ENCODE results near the gene TEX101.
"Not testable (repeated sequence)": the region's sequence is repeated elsewhere in the genome, so short reads cannot be mapped to it uniquely, and the experiment has no call there.

Gene TEX101, protein sequence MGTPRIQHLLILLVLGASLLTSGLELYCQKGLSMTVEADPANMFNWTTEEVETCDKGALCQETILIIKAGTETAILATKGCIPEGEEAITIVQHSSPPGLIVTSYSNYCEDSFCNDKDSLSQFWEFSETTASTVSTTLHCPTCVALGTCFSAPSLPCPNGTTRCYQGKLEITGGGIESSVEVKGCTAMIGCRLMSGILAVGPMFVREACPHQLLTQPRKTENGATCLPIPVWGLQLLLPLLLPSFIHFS

DNA sequence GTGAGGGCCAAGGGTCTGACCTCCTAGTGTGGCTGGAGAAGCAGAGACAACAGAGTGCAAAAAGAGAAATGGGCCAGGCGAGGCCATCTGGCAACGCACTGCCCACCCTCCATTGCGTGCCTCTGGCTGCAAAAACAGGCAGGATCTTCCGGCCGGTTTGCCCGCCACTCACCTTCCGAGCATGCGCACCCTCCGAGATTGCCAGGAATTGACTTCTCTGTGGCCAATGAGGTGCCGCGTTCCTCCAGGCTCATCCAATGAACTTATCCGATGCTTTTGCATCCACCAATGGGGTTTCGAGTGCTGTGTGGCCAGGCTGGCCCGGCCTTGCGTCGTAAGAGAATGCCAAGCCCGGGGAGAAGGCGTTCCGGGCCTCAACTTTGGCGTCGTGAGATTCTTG, at the start of gene TEX101:
Gene TEX101, plus strand, starts transcription at position 337 of the 400 bp plus-strand sequence. CDS start 1,030 bp downstream, outside the sequence.
- ChIA-PET CTCF (no interaction called here), POLR2A (no interaction called here)
- TF ChIP-seq, protein P1, sequence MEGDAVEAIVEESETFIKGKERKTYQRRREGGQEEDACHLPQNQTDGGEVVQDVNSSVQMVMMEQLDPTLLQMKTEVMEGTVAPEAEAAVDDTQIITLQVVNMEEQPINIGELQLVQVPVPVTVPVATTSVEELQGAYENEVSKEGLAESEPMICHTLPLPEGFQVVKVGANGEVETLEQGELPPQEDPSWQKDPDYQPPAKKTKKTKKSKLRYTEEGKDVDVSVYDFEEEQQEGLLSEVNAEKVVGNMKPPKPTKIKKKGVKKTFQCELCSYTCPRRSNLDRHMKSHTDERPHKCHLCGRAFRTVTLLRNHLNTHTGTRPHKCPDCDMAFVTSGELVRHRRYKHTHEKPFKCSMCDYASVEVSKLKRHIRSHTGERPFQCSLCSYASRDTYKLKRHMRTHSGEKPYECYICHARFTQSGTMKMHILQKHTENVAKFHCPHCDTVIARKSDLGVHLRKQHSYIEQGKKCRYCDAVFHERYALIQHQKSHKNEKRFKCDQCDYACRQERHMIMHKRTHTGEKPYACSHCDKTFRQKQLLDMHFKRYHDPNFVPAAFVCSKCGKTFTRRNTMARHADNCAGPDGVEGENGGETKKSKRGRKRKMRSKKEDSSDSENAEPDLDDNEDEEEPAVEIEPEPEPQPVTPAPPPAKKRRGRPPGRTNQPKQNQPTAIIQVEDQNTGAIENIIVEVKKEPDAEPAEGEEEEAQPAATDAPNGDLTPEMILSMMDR (IDR thresholded peaks at IDR 0.05; ENCODE audit: insufficient read depth, low read length, missing control alignments): no peak
- H3K4me3 ChIP-seq (ENCODE audit: low read depth, low read length): no peak within 1 kb of the TSS
- no peak for DNase-seq (ENCODE audit: low read depth, low spot score)

DNA sequence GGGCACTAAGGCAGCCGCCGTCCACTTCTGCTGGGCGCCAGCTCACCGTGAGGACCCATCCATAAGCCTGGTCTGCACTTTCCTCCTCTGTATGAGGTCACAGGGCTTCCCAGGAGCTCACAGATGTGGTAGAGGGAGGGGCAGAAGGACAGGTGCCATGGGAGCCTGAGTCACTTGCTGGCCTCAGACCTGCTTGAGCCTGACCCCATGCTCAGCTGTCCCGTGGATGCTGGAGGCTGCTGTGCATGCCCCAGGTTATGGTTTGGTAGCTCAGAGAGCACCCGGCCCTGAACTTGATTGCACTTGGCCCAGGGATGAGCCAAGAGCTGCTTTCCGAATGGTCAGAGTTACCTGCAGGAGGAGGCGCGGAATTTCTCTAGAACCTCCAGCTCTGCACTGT, 49.0 kb upstream of the TEX101 start:
- CTCF ChIA-PET; DNase-seq (ENCODE audit: low read depth, low spot score): not testable (repeated sequence)

DNA sequence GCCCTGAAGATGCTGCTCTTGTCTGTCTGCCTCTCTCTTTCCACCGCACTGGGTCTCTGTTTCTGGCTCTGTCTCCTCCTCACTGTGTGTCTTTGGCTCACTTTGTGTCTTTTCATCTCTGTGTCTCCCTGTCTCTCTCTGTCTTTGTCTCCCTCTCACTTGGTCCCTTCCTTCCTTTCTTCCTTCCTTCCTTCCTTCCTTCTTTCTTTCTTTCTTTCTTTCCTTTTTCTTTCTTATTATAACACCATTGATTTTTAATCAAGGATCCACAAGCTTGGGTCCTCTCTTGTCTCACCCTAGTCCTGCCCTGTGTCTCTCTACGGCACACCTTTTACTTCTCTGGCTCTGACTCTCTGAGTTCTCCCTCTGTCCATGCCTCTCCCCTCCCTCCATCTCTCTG, 46.9 kb upstream of the TEX101 start:
- CTCF ChIA-PET: no interaction called here
- POLR2A ChIA-PET: no interaction called here
- TF ChIP-seq, protein P1 (IDR thresholded peaks at IDR 0.05; ENCODE audit: insufficient read depth, low read length, missing control alignments): no peak
- no peak overlapping the region for H3K4me3 ChIP-seq (ENCODE audit: low read depth, low read length)
- no peak for DNase-seq (ENCODE audit: low read depth, low spot score)

More for the DNA sequence above, 49.0 kb upstream of the TEX101 start:
- H3K4me3 ChIP-seq (ENCODE audit: low read depth, low read length); POLR2A ChIA-PET: not testable (repeated sequence)

DNA sequence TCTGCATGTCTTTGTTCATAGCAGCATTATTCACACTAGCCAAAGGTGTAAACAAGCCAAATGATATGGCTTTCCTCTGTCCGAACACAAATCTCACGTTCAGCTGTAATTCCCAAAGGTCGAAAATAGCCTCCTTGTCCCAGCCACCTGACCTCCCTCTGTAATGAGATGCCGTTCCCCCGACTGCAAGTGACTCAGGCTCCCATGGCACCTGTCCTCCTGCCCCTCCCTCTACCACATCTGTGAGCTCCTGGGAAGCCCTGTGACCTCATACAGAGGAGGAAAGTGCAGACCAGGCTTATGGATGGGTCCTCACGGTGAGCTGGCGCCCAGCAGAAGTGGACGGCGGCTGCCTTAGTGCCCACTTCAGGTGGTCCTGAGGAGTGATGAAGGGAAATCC, 45.8 kb upstream of the TEX101 start:
- CTCF ChIA-PET; DNase-seq (ENCODE audit: low read depth, low spot score); POLR2A ChIA-PET; H3K4me3 ChIP-seq (ENCODE audit: low read depth, low read length): not testable (repeated sequence)

DNA sequence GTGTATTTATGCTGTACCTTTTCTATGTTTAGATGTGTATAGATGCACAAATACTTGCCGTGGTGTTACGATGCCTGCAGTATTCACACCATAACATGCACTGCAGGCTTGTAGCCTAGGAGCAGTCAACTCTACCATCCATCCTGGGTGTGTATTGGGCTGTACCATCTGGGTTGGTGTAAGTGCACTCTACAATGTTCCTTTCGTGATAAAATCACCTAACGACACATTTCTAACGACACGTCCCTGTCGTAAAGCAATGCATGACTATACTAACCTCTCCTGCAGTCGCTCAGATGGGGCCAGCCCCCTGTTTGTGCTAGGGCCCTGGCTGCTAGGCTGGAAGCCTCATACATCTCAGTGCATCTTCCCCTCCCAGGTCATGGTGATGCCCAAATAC, 42.8 kb upstream of the TEX101 start:
- DNase-seq (ENCODE audit: low read depth, low spot score): no peak
- TF ChIP-seq, protein P1 (IDR thresholded peaks at IDR 0.05; ENCODE audit: insufficient read depth, low read length, missing control alignments): no peak
- ChIA-PET POLR2A (no interaction called here), CTCF (no interaction called here)
- H3K4me3 ChIP-seq (ENCODE audit: low read depth, low read length): no peak overlapping the region

DNA sequence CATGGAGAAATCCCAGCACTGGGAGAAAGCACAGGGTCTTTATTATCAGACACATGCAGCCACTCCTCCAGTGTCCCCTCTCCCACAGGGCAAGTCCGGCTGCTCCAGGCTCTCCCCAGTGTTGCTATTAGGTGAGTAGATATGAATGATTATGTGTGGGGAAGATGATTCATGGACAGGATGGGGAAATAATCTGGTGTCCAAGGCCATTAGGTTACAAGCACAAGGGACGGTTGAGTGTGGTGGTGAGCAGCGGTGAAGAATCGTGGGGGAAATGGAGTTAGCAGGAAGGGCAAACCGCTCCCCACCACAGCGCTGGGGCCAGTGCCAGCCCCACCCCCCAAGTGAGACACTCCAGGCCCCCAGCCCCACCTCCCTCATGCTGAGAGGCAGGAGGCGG, 42.2 kb upstream of the TEX101 start:
- ChIA-PET CTCF (no interaction called here), POLR2A (no interaction called here)
- DNase-seq (ENCODE audit: low read depth, low spot score): no peak
- H3K4me3 ChIP-seq (ENCODE audit: low read depth, low read length): no peak overlapping the region
- TF ChIP-seq, protein P1 (IDR thresholded peaks at IDR 0.05; ENCODE audit: insufficient read depth, low read length, missing control alignments): no peak

DNA sequence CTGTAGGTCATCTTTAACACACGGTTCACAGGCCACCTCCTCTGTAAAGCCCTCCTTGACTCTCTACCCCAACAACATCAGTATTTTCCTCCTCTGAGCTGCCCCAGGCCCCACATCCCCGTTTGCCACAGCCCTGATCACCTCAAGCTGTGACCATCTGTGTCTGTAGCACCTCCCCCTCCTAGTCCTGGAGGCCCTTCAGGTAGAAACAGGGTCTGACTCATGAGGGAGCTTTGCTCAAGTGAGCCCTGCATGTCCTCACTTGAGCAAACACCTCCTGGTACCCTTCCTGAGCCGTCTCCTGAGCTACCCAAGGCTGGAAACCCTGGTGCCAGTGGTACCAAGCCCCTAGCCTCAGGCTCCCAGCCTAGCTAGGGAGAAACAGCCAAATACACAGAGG, 37.1 kb upstream of the TEX101 start:
- CTCF ChIA-PET; POLR2A ChIA-PET; DNase-seq (ENCODE audit: low read depth, low spot score); H3K4me3 ChIP-seq (ENCODE audit: low read depth, low read length): not testable (repeated sequence)

DNA sequence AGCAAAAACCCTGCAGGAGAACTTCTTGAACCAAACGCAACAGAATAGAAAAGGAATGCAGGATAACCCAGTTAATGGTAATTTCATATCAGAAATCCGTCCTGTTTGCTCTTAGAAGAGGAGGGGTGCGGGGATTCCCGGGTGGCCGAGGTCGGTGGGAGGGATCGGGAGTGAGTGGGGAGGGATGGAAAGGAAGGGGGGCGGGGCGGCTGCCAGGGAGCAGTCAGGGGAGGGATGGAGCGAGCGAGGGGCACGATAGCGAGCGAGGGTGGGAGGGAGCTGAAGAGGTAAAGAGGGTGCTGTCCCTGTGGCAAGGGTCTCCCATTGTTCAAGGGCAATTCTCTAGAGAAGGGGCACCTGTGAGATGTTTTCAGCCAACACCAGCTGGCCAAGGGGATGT, 34.7 kb upstream of the TEX101 start:
- no peak overlapping the region for H3K4me3 ChIP-seq (ENCODE audit: low read depth, low read length)
- no peak for DNase-seq (ENCODE audit: low read depth, low spot score)
- TF ChIP-seq, protein P1 (IDR thresholded peaks at IDR 0.05; ENCODE audit: insufficient read depth, low read length, missing control alignments): no peak
- CTCF ChIA-PET: no interaction called here
- POLR2A ChIA-PET: no interaction called here
